ENCODE measurements around the gene TGFB2. TPM values are rescaled to one million over a fixed set of nuclear protein-coding genes. Genes with fewer than 3 reads are reported as not detected.

Gene TGFB2
- total and polyA plus RNA-seq, 2 donors (not counting 1 experiment from before 2014, with no cell fraction given) = 0.55 to 0.76 TPM

DNA sequence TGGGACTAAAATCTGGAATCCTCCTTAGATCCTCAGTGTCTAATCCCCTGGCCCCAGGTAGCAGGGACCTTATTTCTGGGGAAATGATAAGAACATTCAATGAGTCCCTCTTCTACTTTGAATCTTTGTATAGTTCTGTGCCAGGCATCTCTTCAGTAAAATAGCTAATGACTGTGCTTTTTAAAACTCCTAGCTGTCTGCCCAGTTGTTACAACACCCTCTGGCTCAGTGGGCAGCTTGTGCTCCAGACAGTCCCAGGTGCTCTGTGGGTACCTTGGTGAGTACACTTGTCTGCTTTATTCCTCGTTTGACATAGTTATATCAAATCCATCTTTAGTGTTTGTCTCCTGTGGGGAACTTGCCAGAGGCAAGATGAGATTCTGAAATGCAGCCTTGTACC, 18.0 kb downstream of the TGFB2 start:
- intact Hi-C loops (cut with micrococcal nuclease) = no loop called here
- no peak overlapping the region for H3K9ac ChIP-seq (ENCODE audit: low read length)
- Mint-ChIP-seq H3K27me3 (no peaks in the 10 kb centered on the region), H3K4me1 (no peaks in the 10 kb centered on the region), H3K4me3 (no peak overlapping the region), H3K9me3 (ENCODE audit: insufficient read depth) (no peaks in the 10 kb centered on the region), H3K27ac (no peak overlapping the region)
- POLR2A ChIA-PET = no interaction called here
- H3K4me2 ChIP-seq (replicated peaks; ENCODE audit: low read depth, low read length, poor library complexity, severe bottlenecking) = no peak overlapping the region
- H3K27ac ChIP-seq (ENCODE audit: low read length in 2 of 2) = no peak overlapping the region
- H3K9me3 ChIP-seq (ENCODE audit: control extremely low read depth in 1 of 3, control insufficient read depth in 2 of 3, insufficient read depth in 1 of 3, low read length in 2 of 3) = no peaks in the 10 kb centered on the region
- ATAC-seq (ENCODE audit: low read depth) (no peak), DNase-seq (no peak)
- no peaks in the 10 kb centered on the region for H3K79me2 ChIP-seq (ENCODE audit: control insufficient read depth, insufficient read depth, low read length)
- H3K4me3 ChIP-seq (ENCODE audit: control extremely low read depth in 1 of 5, extremely low read depth in 1 of 5, insufficient read depth in 1 of 5, low read depth in 2 of 5, low read length in 4 of 5) = no peak overlapping the region
- no peak overlapping the region for H2AFZ ChIP-seq (ENCODE audit: insufficient read depth, low read depth, low read length, poor library complexity, severe bottlenecking)
- CTCF ChIA-PET = interaction anchor here (0.7 kb wide), 1 partner anchor 15 kb away, joined by 3 read pairs; no protein-coding TSS in a partner anchor
- H3K4me1 ChIP-seq (ENCODE audit: control insufficient read depth in 2 of 2, insufficient read depth in 2 of 2, low read length in 2 of 2) = no peaks in the 10 kb centered on the region
- H3K36me3 ChIP-seq (replicated peaks in 1 of 2; ENCODE audit: control extremely low read depth in 1 of 2, control insufficient read depth in 1 of 2, extremely low read depth in 1 of 2, insufficient read depth in 2 of 2, low read length in 1 of 2) = no peaks in the 10 kb centered on the region
- TF ChIP-seq, protein P1, sequence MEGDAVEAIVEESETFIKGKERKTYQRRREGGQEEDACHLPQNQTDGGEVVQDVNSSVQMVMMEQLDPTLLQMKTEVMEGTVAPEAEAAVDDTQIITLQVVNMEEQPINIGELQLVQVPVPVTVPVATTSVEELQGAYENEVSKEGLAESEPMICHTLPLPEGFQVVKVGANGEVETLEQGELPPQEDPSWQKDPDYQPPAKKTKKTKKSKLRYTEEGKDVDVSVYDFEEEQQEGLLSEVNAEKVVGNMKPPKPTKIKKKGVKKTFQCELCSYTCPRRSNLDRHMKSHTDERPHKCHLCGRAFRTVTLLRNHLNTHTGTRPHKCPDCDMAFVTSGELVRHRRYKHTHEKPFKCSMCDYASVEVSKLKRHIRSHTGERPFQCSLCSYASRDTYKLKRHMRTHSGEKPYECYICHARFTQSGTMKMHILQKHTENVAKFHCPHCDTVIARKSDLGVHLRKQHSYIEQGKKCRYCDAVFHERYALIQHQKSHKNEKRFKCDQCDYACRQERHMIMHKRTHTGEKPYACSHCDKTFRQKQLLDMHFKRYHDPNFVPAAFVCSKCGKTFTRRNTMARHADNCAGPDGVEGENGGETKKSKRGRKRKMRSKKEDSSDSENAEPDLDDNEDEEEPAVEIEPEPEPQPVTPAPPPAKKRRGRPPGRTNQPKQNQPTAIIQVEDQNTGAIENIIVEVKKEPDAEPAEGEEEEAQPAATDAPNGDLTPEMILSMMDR (IDR thresholded peaks at IDR 0.05) = no peak
- no peak for TF ChIP-seq EZH2 (IDR thresholded peaks at IDR 0.05; ENCODE audit: borderline replicate concordance, insufficient read depth, low read depth, low read length, poor library complexity, severe bottlenecking)
- no peaks in the 10 kb centered on the region for H4K20me1 ChIP-seq (ENCODE audit: control insufficient read depth, insufficient read depth, low read length, poor library complexity, severe bottlenecking)
- H3K27me3 ChIP-seq (replicated peaks in 1 of 4; ENCODE audit: control extremely low read depth in 1 of 4, control insufficient read depth in 3 of 4, insufficient read depth in 4 of 4, low read length in 3 of 4) = no peaks in the 10 kb centered on the region
- WGBS (ENCODE audit: insufficient coverage) = 80% methylated on average over 1 of the region's 1 CpG

DNA sequence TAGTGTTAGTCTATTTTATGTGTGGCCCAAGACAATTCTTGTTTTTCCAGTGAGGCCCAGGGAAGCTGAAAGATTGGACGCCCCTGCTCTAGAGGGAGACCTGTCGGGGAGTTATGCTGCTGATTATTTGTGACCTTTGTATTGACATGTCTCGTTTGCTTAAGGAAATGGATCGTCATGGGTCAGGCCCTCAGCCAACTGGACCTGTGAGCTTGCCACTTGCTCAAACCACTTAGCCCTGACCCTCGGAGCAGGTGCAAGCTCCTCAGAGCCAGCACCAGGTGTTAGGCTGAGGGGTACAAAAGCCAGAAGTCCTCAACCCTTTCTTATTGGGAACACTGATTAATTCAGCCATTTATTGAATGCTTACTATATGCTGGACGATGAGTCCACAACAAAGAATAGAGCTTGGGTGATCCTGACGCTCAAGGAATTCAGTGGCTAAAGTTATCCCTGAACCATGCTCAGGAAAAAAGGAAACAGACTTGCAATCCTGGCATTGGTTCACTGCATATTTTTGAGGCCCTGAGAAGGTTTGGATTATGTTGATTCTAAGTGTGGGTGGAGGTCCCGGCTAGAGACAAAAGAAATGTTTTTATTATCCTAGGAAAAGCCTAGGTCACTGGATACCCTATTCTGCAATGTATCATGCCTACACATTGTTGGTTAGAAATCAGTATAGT, 19.0 kb downstream of the TGFB2 start:
- Mint-ChIP-seq H3K27ac (no peak overlapping the region), H3K4me1 (no peaks in the 10 kb centered on the region), H3K27me3 (no peaks in the 10 kb centered on the region), H3K4me3 (no peak overlapping the region), H3K9me3 (ENCODE audit: insufficient read depth) (no peaks in the 10 kb centered on the region)
- H3K9ac ChIP-seq (ENCODE audit: low read length) = no peak overlapping the region
- intact Hi-C loops (cut with micrococcal nuclease) = no loop called here
- no peaks in the 10 kb centered on the region for H3K4me1 ChIP-seq (ENCODE audit: control insufficient read depth in 2 of 2, insufficient read depth in 2 of 2, low read length in 2 of 2)
- ATAC-seq (ENCODE audit: low read depth) (no peak), DNase-seq (no peak)
- H2AFZ ChIP-seq (ENCODE audit: insufficient read depth, low read depth, low read length, poor library complexity, severe bottlenecking) = no peak overlapping the region
- H3K79me2 ChIP-seq (ENCODE audit: control insufficient read depth, insufficient read depth, low read length) = no peaks in the 10 kb centered on the region
- POLR2A ChIA-PET = no interaction called here
- no peak overlapping the region for H3K27ac ChIP-seq (ENCODE audit: low read length in 2 of 2)
- H4K20me1 ChIP-seq (ENCODE audit: control insufficient read depth, insufficient read depth, low read length, poor library complexity, severe bottlenecking) = no peaks in the 10 kb centered on the region
- no peak overlapping the region for H3K4me3 ChIP-seq (ENCODE audit: control extremely low read depth in 1 of 5, extremely low read depth in 1 of 5, insufficient read depth in 1 of 5, low read depth in 2 of 5, low read length in 4 of 5)
- no peaks in the 10 kb centered on the region for H3K27me3 ChIP-seq (replicated peaks in 1 of 4; ENCODE audit: control extremely low read depth in 1 of 4, control insufficient read depth in 3 of 4, insufficient read depth in 4 of 4, low read length in 3 of 4)
- no peaks in the 10 kb centered on the region for H3K36me3 ChIP-seq (replicated peaks in 1 of 2; ENCODE audit: control extremely low read depth in 1 of 2, control insufficient read depth in 1 of 2, extremely low read depth in 1 of 2, insufficient read depth in 2 of 2, low read length in 1 of 2)
- no peaks in the 10 kb centered on the region for H3K9me3 ChIP-seq (ENCODE audit: control extremely low read depth in 1 of 3, control insufficient read depth in 2 of 3, insufficient read depth in 1 of 3, low read length in 2 of 3)
- no peak overlapping the region for H3K4me2 ChIP-seq (replicated peaks; ENCODE audit: low read depth, low read length, poor library complexity, severe bottlenecking)
- TF ChIP-seq EZH2 (IDR thresholded peaks at IDR 0.05; ENCODE audit: borderline replicate concordance, insufficient read depth, low read depth, low read length, poor library complexity, severe bottlenecking) = no peak
- TF ChIP-seq, protein P1 (IDR thresholded peaks at IDR 0.05) = no peak
- 96% methylated on average over 5 of the region's 8 CpGs for WGBS (ENCODE audit: insufficient coverage)
- CTCF ChIA-PET = interaction anchor here (0.7 to 1.3 kb wide), 2 partner anchors 14 to 16 kb away, joined by 3 read pairs; no protein-coding TSS in a partner anchor
